CD4-positive, alpha-beta T cell treated with Interleukin-2 at 100 ng/mL for 4 hours (primary cell): ENCODE results near the gene HPD.

Experiments used
- DNase-seq: peaks from one replicate; pipeline ENCODE4 v3.0.0-alpha.2; 2020; ENCODE audit warnings: low spot score

HPD gene

GRCh38 chr12:121810234-121810817 lies 48.3 kb downstream of the HPD start:
- DNase-seq, result no peak

- DNase-seq, result no peak
Observed at GRCh38 chr12:121809712-121810116, 48.9 kb downstream of the HPD start.

DNA sequence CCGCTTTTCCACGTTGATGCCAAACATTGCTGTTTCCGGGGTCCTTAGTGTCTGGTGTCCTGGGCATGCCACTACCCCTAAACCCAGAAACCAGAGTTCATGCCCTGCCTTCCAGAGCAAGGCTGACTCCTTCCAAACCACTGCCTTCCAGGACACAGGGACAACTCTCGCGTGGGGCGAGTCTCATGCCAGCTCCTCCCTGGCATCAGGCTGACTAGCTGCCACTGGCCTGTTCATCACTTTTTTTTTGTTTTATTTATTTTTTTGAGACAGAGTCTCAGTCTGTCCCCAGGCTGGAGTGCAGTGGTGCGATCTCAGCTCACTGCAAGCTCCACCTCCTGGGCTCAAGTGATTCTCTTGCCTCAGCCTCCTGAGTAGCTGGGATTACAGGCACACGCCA lies 50.0 kb downstream of the HPD start:
- no peak for DNase-seq

DNA sequence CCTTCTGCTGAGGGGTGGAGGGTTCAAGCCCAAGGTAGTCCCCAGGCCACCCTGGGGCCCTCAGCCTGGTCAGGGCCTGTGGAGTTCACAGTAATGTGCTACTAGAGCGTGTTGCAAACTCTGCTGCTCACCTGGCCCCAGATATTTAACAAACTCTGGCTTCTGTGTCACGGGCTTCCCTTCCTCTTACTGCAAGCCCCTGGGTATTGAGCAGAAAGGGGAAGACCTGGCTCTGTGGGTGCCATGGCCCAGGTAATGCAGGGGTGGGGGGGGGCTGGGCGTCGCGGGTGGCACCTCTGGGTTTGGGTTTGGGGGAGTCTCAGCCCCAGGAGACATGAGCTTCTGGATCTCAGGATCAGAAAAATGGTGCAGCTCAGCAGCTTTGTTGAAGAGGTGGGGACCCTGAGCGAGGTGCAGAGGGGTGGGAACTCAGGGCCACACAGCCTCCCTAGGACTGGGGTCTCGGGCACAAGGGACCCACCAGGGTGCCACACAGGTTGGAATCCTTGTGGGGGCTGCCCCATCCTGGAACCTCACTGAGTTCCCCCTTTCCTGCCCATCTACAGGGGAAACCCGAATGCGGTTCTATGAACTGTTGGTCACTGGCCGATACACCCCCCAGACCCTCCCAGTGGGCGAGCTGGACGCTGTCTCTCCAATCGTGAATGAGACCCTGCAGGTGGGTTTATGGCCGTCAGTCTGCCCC lies 50.9 kb downstream of the HPD start:
- no peak for DNase-seq

DNA sequence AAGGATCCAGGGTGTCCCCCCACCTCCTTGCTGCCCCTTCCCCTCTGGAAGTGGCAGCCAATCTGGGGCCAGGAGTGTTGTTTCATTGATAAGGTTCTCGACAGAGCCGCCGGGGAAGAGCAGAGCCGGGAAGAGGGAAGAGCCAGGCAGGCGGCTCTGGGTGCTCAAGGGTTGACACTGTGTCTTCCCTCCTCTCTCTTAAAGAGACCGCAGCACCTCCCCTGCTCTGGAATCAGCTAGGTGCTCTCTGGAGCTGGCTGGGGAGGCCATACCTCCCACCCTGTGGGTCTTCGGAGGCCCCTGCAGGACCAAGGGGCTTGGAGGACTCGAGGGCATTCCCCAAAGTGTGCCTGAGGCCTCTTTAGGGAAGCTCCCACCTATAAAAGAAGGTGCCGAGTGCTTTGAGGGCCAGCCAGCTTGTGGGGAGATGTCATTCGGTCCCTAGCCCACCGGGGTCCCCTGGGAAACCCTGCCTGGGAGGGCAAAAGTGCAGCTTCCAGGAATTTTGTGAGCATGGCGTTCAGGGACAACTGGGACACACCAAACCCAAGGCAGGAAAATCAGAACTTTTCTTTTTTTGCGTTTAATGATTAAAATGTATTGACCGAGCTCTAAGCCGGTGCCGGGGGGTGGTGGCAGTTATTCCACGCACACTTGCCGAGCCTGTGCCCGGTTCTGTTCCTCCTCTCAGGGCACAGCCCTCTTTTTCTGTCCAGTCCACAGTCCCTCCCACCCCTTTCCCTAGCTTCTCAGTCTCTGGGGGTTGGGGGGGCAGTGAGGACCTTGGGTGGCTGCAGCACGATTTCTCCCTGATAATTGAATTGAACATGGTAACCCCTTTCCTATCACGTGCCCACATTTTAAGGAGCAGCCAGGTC lies 51.9 kb downstream of the HPD start:
- no peak for DNase-seq

GRCh38 chr12:121806009-121806545 lies 52.6 kb downstream of the HPD start:
- DNase-seq, result peak; percentile 57

GRCh38 chr12:121805171-121806008 lies 53.3 kb downstream of the HPD start:
- DNase-seq, result no peak

DNA sequence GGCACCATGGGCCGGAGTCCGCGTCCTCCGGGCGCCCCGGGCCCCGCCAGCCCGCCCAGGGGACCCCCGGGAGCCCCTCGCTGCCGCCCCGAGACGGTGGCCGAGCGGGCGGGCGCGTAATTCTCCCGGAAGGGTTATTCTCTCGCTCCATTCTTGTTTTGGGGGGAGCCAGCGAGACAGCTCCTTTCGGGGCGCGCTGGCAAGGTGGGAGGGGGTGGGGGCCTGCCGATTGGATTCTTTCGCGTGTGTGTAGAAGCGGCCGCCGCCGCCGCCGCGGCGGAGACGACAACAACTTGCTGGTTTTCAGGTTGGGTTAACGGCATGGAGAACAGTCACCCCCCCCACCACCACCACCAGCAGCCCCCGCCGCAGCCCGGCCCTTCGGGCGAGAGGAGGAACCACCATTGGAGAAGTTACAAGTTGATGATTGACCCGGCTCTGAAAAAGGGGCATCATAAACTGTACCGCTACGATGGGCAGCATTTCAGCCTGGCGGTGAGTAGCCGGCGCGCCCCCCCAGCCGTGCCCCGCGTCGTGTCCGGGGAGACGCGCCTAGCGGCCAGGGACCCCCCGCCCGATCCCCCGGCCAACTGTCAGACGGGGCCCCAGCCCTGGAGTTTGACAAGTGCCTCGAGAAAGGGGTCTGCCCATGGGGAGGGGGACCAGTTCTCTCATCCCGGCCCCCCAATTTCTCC lies 54.1 kb downstream of the HPD start:
- DNase-seq, result peak; percentile 67

DNA sequence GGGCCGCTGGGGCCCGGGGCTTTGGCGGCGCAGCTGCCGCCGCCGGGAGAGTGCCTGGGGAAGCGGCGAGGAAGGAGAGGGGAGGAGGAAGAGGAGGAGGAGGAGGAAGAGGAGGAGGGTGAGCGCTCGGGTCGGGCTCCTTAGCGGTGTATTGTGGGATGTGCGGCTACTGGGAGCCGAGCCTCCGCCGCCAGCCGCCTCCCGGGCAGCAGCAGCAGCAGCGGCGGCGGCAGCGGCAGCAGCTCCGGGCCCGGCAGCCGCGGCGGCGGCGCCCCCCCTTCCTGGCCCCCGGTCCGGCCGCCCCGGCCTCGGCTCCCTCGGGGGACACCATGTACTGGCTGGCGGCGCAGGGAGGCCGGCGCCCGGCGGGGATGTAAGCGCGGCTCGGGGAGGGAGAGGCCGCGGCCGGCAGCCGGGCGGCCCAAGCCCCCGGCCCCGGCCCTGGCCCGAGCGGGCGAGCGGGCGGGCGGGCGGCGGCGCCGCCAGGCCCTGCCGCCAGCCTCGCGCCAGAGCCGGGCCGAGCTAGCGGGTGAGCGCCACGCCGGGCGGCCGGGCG lies 54.7 kb downstream of the HPD start, which contains the start of gene SETD1B:
Gene SETD1B (plus strand): TSS at position 149 of the 556 bp plus-strand sequence. CDS start 729 bp downstream, outside the sequence.
- DNase-seq, result peak; percentile 50

DNA sequence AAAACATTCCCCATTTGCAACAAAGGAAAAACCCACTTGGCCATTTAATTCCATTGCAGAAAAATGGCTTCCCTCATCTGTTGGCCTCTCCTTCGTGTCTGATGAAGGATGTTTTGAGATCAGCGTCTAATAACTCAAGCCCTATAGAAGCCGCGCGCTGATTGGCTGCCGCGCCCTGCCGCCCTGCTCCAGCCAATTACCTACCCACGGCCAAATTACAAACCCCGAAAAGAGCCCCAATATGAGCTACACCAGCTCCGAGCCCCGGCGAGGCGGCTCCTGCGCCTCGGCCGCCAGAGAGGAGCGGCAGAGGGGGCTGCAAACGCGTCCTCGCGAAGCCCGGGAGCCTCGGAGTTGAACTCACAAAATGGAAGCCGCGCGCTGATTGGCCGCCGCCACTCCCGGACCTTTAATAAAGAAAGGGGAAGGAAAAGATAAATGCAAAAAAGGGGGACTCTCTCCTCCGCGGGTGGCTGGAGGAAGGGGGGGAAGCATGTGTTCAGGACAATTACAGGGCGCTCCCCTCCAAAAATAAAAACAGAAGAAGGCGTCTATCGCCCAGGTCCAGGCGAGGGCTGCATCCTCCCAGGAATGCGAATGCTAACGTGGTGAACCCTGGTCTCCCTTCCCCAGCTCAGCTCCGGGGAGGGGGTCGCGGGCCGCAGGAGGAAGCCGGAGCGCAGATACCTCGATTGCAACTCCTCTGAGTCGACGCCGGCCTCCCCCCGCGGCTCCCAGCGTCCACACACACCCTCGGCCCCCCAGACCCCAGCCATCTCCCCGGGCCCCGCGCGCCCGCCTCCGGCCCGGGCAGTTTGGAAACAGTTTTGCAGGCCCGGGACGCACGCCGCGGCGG lies 55.6 kb downstream of the HPD start:
- peak; percentile 96 for DNase-seq

DNA sequence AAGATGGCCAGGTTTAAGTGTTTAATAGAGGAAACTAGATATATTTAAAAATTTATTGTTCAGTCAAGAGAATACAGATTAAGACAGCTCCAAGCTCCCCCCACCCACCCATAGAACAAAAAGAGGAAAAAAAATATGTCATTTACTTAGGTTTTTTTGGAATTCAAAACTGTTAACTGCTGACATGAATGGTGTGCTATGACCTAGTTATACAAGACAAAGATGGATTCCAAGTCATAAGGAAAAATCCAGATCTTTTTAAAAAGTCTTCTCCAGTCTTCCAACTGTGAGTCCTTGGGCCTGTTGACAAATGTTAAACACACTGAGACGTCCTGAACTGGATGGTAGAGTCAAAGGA lies 56.2 kb downstream of the HPD start:
- DNase-seq, result no peak

GRCh38 chr12:121801595-121802484 lies 56.8 kb downstream of the HPD start:
- DNase-seq, result peak; percentile 84

DNA sequence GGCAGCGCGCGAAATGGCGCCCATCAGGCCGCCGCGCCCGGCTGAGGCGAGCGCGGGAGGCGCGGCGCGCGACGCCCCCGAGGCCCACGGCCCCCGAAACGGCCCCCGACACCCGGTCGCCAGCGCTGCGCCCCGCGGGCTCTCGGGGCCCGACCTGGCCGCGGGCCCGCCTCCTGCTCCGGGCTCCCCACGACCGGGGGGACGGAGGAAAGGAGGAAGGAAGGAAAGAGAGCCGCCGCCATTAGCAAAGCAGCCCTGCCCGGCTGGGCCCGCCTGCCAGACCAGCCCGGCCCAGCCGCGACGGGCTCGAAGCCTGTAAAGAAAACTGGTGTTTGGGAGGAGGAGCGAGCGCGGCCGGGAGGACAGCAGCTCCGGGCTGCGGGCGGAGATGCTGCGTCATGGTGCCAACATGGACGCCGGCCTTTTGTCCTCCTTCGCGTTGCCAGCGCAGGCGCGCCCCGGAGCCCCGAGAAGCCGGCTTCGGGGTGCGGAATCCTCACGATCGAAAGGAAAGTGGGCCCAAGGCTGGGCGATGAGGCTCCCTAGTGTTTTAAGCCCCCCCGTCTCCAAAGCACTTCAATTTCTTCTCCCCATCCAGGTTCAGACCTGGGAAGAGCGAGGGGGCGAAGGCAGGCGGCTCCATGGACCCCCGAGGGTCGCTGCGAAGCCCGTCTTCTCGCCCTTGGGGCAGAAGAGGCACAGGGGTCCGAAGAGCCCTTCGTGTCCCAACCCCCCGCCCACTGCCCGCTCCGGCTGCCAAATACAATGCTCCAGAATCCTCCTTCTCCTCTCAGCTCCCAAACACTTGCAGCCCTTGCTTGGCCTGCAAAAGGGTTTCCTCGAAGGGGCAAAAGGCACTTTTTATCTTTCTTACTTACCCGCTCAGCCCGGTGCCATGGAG lies 57.7 kb downstream of the HPD start:
- DNase-seq, result peak; percentile 73

DNA sequence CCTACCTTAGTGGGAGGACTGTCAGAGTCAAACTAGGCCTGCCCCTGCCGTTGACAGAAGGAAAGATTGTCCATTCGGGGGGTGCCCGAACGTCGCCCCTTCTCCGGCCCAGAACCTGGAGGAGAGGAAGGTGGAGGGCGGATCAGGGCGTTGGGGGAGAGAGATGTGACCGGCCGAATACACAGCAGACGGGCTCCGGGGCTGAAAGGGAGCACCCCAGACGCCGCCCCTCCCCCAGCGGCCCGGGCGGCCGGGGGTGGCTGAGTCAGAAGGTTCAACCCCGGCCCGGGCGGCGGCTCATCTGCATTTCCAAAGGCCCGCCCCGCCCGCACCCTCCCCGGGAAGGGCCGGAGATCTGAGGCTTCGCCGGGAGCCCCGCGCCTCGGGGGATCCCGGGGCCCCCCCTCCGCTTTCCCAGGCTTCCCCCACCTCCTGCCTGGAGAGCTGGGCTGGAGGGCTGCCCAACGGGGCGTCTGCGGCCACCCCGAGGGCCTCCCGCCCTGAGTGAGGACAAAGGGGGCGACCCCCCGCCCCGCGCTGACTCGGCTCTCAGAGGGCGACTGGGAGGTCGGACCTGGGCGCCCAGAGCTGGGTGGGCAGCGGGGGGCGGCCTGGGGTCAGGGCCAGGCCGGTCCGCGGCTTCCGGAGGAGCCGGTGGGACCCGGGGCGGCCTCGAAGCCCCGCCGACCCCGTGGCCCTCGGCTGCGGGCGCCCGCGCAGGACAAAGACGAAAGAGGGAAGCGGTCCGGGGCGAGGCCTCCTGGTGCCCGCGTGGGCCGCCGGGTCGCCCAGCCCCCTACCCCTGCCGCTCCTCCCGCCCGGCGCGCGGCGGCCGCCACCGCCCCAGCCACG lies 58.6 kb downstream of the HPD start:
- DNase-seq, result peak; percentile 84

GRCh38 chr12:121799156-121799841 lies 59.4 kb downstream of the HPD start:
- peak; percentile 69 for DNase-seq

DNA sequence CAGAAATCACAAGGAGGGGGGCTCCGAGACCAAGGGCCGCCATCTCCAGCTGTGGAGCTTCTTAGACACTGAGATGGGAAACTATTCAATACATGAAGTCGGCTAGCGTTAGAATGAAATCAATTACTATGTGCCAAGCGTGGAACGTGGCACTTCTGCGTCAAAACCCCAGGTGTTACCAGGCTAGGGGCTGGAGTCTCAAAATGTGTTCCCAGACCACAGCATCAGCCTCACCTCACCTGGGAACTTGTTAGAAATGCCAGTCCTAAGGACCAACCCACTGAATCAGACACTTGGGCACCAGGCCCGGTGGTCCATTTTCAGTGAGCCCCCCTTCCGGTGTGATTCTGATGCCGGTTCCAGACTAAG lies 59.9 kb downstream of the HPD start:
- DNase-seq, result no peak
